PC-3 (cell line): Measurements from ENCODE around the gene KIF5C. TPM values are rescaled to one million over a fixed set of nuclear protein-coding genes. Genes with fewer than 3 reads are reported as not detected.

ENCODE experiments used
- ATAC-seq: fragments of 200-7000 bp; cut with Tn5 transposase; 2 replicates; pipeline ENCODE4 v1.9.1; 2020; ENCODE audit warnings: mild to moderate bottlenecking, moderate library complexity
- BruUV-seq: library from RNA; stranded (reverse); fragments of 400-500 nt; replicated peaks from 2 replicates; lab custom pipeline; 2021; lab: Mats Ljungman, UMichigan
- CTCF ChIA-PET: fragments of 300-600 bp; sonication (Branson Sonifier 250); formaldehyde crosslinking; loops from one replicate; lab custom pipeline; 2022; ENCODE audit warnings: antibody characterized with exemption; lab: Charles Lee
- POLR2A ChIA-PET: fragments of 300-600 bp; sonication (Branson Sonifier 250); formaldehyde crosslinking; loops from one replicate; lab custom pipeline; 2022; ENCODE audit warnings: antibody characterized with exemption; ENCODE audit not compliant: unreplicated experiment; lab: Charles Lee
- DNase-seq: peaks from one replicate; pipeline ENCODE4 v3.0.0-alpha.2; 2015
- H2AFZ ChIP-seq: fragments of 300-600 bp; sonication (generic); 2 replicates; pipeline ENCODE4 v1.6.0; 2016; ENCODE audit warnings: antibody characterized with exemption, low read length
- H3F3A ChIP-seq: fragments of 300-600 bp; sonication (generic); one replicate; pipeline ENCODE4 v1.6.0; 2017; ENCODE audit warnings: antibody characterized with exemption, low read length, control low read depth, mild to moderate bottlenecking; ENCODE audit not compliant: unreplicated experiment
- H3K27ac ChIP-seq: fragments of 300-600 bp; sonication (generic); 2 replicates; pipeline ENCODE4 v1.5.1; 2016; ENCODE audit warnings: mild to moderate bottlenecking, low read length
- H3K27me3 ChIP-seq: fragments of 300-600 bp; sonication (generic); 2 replicates; pipeline ENCODE4 v1.6.1; 2016; ENCODE audit warnings: low read length, mixed read lengths
- H3K36me3 ChIP-seq: fragments of 300-600 bp; sonication (generic); 2 replicates; pipeline ENCODE4 v1.6.1; 2016; ENCODE audit warnings: low read depth, mixed run types, low read length, mixed read lengths
- H3K4me1 ChIP-seq: fragments of 300-600 bp; sonication (generic); 2 replicates; pipeline ENCODE4 v1.5.1; 2016; ENCODE audit warnings: low read length; ENCODE audit not compliant: insufficient read depth
- H3K4me2 ChIP-seq: fragments of 300-600 bp; sonication (generic); 2 replicates; pipeline ENCODE4 v1.6.0; 2016; ENCODE audit warnings: low read length
- H3K4me3 ChIP-seq: fragments of 300-600 bp; sonication (generic); 2 replicates; pipeline ENCODE4 v1.5.1; 2016; ENCODE audit warnings: mild to moderate bottlenecking, low read length, mixed read lengths
- H3K79me2 ChIP-seq: fragments of 300-600 bp; sonication (generic); 2 replicates; pipeline ENCODE4 v1.6.1; 2017; ENCODE audit warnings: low read length, mixed read lengths
- H3K9ac ChIP-seq: fragments of 300-600 bp; sonication (generic); 2 replicates; pipeline ENCODE4 v1.6.0; 2016; ENCODE audit warnings: mild to moderate bottlenecking, low read length
- H3K9me2 ChIP-seq: fragments of 300-600 bp; sonication (generic); replicated peaks from 2 replicates; pipeline ENCODE4 v1.6.1; 2016; ENCODE audit warnings: mixed run types, low read length, mixed read lengths
- H3K9me3 ChIP-seq: fragments of 300-600 bp; sonication (generic); 2 replicates; pipeline ENCODE4 v1.6.1; 2016; ENCODE audit warnings: low read length, mixed read lengths
- H4K20me1 ChIP-seq: fragments of 300-600 bp; sonication (generic); 2 replicates; pipeline ENCODE4 v1.6.1; 2016; ENCODE audit warnings: low read length, mixed read lengths
- EZH2 ChIP-seq: fragments of 300-600 bp; sonication (generic); IDR thresholded peaks from one replicate; pipeline ENCODE4 v1.6.1; 2017; ENCODE audit warnings: antibody characterized with exemption, mild to moderate bottlenecking, low read length; ENCODE audit not compliant: unreplicated experiment
- EZH2phosphoT487 ChIP-seq: fragments of 300-600 bp; sonication (generic); IDR thresholded peaks from 2 replicates; pipeline ENCODE4 v1.6.1; 2018; ENCODE audit warnings: mild to moderate bottlenecking, antibody characterized with exemption, low read length, borderline replicate concordance
- intact Hi-C: fragments of 100-400 bp; cut with micrococcal nuclease; formaldehyde crosslinking; loops from 2 replicates; pipeline ENCODE4 v1.9.0; 2023
- total RNA-seq: library from RNA; depleted of rRNA; stranded (reverse); fragments of >200 nt; gene quantifications from 2 replicates; pipeline ENCODE4 v1.2.3, GENCODE V29; 2014
- TF ChIP-seq, protein P1 (sequence below): fragments of 300-600 bp; sonication (generic); conservative IDR thresholded peaks from 2 replicates; pipeline ENCODE4 v1.5.1; 2017; ENCODE audit warnings: antibody characterized with exemption, low read depth, mild to moderate bottlenecking, low read length

KIF5C gene
- total RNA-seq, 1 experiment from 2014 or later = 4.0 TPM

DNA sequence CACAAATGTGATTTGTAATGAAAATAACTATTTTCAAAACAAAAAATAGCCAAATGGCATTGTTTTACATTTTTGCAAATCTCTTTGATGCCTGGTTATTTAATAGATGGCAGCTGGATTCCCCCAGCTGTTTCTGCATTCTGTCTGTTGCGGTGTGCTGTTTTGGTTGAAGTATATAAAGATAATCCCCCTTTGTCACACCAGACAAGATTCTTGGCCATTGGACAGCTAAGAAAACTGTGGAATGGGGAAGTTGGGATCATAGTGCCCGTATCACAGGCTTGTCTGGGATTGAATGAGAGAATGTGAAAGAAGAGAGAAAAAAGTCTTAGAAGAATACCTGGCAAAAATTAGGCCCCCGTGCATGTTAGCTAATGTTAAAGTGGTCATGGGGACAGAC is 144.0 kb downstream of the KIF5C start:
- DNase-seq = no peak
- Histone ChIP-seq H2AFZ (no peak overlapping the region), H3K79me2 (no peaks in the 10 kb centered on the region), H3K9me2 (no peaks in the 10 kb centered on the region), H3K36me3 (no peaks in the 10 kb centered on the region), H3K27me3 (no peaks in the 10 kb centered on the region), H3K4me2 (no peak overlapping the region), H3F3A (no peaks in the 10 kb centered on the region), H3K27ac (no peak overlapping the region), H3K9ac (no peak overlapping the region), H4K20me1 (no peaks in the 10 kb centered on the region), H3K4me1 (no peaks in the 10 kb centered on the region), H3K4me3 (no peak overlapping the region), H3K9me3 (no peaks in the 10 kb centered on the region)
- no TSS peak for BruUV-seq
- ChIA-PET POLR2A (no interaction called here), CTCF (no interaction called here)
- intact Hi-C loops = no loop called here
- ATAC-seq = no peak
- TF ChIP-seq EZH2phosphoT487 = no peak
- no peak for TF ChIP-seq EZH2
- TF ChIP-seq, protein P1, sequence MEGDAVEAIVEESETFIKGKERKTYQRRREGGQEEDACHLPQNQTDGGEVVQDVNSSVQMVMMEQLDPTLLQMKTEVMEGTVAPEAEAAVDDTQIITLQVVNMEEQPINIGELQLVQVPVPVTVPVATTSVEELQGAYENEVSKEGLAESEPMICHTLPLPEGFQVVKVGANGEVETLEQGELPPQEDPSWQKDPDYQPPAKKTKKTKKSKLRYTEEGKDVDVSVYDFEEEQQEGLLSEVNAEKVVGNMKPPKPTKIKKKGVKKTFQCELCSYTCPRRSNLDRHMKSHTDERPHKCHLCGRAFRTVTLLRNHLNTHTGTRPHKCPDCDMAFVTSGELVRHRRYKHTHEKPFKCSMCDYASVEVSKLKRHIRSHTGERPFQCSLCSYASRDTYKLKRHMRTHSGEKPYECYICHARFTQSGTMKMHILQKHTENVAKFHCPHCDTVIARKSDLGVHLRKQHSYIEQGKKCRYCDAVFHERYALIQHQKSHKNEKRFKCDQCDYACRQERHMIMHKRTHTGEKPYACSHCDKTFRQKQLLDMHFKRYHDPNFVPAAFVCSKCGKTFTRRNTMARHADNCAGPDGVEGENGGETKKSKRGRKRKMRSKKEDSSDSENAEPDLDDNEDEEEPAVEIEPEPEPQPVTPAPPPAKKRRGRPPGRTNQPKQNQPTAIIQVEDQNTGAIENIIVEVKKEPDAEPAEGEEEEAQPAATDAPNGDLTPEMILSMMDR = no peak

DNA sequence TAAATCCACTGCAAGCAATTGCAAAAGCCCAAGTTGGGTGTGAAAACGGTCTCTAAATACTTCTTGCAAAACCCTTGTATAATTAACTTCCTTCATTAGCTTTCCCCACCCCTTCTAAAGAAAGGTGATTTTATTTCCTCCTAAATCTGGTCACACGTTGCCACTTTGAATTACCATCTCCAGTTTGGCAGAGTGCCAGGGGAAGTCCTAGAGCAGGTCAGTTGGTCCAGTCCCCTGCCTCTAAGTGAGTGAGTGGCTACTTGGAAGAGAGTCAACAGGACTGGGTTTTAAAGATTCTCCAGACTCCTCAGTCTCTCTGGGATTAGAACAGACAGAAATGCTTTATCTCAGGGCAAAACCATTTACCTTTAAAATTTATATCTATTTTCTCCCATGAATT is 144.7 kb downstream of the KIF5C start:
- TF ChIP-seq EZH2 (no peak), EZH2phosphoT487 (no peak)
- TF ChIP-seq, protein P1 = no peak
- no peaks in the 10 kb centered on the region for H3K79me2 ChIP-seq
- no peaks in the 10 kb centered on the region for H3K9me3 ChIP-seq
- POLR2A ChIA-PET = no interaction called here
- H3K4me3 ChIP-seq = no peak overlapping the region
- ATAC-seq = no peak
- no peaks in the 10 kb centered on the region for H3K27me3 ChIP-seq
- no peaks in the 10 kb centered on the region for H3K36me3 ChIP-seq
- intact Hi-C loops = no loop called here
- no TSS peak for BruUV-seq
- H3K9me2 ChIP-seq = no peaks in the 10 kb centered on the region
- H4K20me1 ChIP-seq = no peaks in the 10 kb centered on the region
- H3F3A ChIP-seq = no peaks in the 10 kb centered on the region
- CTCF ChIA-PET = no interaction called here
- H3K9ac ChIP-seq = no peak overlapping the region
- no peak overlapping the region for H3K27ac ChIP-seq
- DNase-seq = no peak
- H2AFZ ChIP-seq = no peak overlapping the region
- H3K4me1 ChIP-seq = no peaks in the 10 kb centered on the region
- H3K4me2 ChIP-seq = no peak overlapping the region

DNA sequence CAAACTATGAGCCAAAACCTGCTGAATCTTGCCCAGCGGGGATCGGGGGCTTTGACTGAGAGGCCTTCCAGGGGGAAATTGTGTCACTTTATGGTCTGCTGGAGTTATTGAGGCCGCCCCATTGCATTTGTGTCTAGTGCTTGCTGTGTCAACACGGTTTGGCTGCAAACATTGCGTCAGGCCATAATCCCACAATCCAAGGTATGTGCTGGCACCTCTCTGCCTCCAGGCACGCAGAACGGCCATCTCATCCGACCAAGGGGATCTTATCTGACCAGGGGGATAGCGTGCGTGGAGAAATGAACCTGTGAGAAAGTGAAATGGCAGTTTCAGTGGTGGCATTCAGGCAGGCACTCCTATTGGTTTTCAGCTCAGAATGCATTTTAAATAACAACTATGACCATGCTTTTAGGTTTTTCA is 145.4 kb downstream of the KIF5C start:
- no peaks in the 10 kb centered on the region for H3F3A ChIP-seq
- no peak overlapping the region for H3K9ac ChIP-seq
- no peak overlapping the region for H2AFZ ChIP-seq
- no peaks in the 10 kb centered on the region for H3K4me1 ChIP-seq
- BruUV-seq = no TSS peak
- H3K9me2 ChIP-seq = no peaks in the 10 kb centered on the region
- ATAC-seq (no peak), DNase-seq (no peak)
- H4K20me1 ChIP-seq = no peaks in the 10 kb centered on the region
- no peaks in the 10 kb centered on the region for H3K36me3 ChIP-seq
- ChIA-PET POLR2A (no interaction called here), CTCF (no interaction called here)
- TF ChIP-seq EZH2phosphoT487 (no peak), EZH2 (no peak)
- TF ChIP-seq, protein P1 = no peak
- H3K79me2 ChIP-seq = no peaks in the 10 kb centered on the region
- no peak overlapping the region for H3K4me2 ChIP-seq
- intact Hi-C loops = no loop called here
- no peaks in the 10 kb centered on the region for H3K27me3 ChIP-seq
- H3K9me3 ChIP-seq = no peaks in the 10 kb centered on the region
- no peak overlapping the region for H3K4me3 ChIP-seq
- H3K27ac ChIP-seq = no peak overlapping the region
